Smooth muscle cell (in vitro differentiated cells): Measurements from ENCODE around the gene DNAH7. TPM values are rescaled to one million over a fixed set of nuclear protein-coding genes. Genes with fewer than 3 reads are reported as not detected.

ENCODE experiments used
- DNase-seq: peaks from one replicate; lab custom pipeline; 2025; ENCODE audit not compliant: unreplicated experiment; lab: John Stamatoyannopoulos, UW
- H2AFZ ChIP-seq: fragments of 200-600 bp; sonication (generic); 2 replicates; pipeline ENCODE4 v1.6.0; 2016; ENCODE audit warnings: antibody characterized with exemption, low read depth, mild to moderate bottlenecking
- H3F3A ChIP-seq: fragments of 200-600 bp; sonication (generic); 2 replicates; pipeline ENCODE4 v1.6.0; 2017; ENCODE audit warnings: antibody characterized with exemption, low read depth
- H3K27ac ChIP-seq: fragments of 200-600 bp; sonication (generic); 2 replicates; pipeline ENCODE4 v1.5.1; 2016; ENCODE audit warnings: low read depth, mild to moderate bottlenecking
- H3K27me3 ChIP-seq: fragments of 200-600 bp; sonication (generic); 2 replicates; pipeline ENCODE4 v1.6.1; 2016; ENCODE audit warnings: low read depth, mild to moderate bottlenecking
- H3K36me3 ChIP-seq: fragments of 200-600 bp; sonication (generic); 2 replicates; pipeline ENCODE4 v1.5.1; 2016; ENCODE audit warnings: low read depth
- H3K4me1 ChIP-seq: fragments of 200-600 bp; sonication (generic); 2 replicates; pipeline ENCODE4 v1.5.1; 2016; ENCODE audit warnings: low read depth
- H3K4me2 ChIP-seq: fragments of 200-600 bp; sonication (generic); 2 replicates; pipeline ENCODE4 v1.6.0; 2016; ENCODE audit warnings: mild to moderate bottlenecking
- H3K4me3 ChIP-seq: fragments of 200-600 bp; sonication (generic); 2 replicates; pipeline ENCODE4 v1.5.1; 2016; ENCODE audit warnings: mild to moderate bottlenecking
- H3K79me2 ChIP-seq: fragments of 200-600 bp; sonication (generic); 2 replicates; pipeline ENCODE4 v1.6.0; 2016; ENCODE audit warnings: low read depth, mild to moderate bottlenecking
- H3K9ac ChIP-seq: fragments of 200-600 bp; sonication (generic); 2 replicates; pipeline ENCODE4 v1.6.0; 2016; ENCODE audit warnings: low read depth
- H3K9me3 ChIP-seq: fragments of 200-600 bp; sonication (generic); replicated peaks from 2 replicates; pipeline ENCODE4 v1.5.1; 2016; ENCODE audit warnings: low read depth
- H4K20me1 ChIP-seq: fragments of 200-600 bp; sonication (generic); 2 replicates; pipeline ENCODE4 v1.6.0; 2016; ENCODE audit warnings: low read depth
- WGBS: methylation state at CpG from one replicate; pipeline ENCODE4 v1.1.7; 2016; ENCODE audit warnings: low lambda C conversion rate; 5-methylcytosine and 5-hydroxymethylcytosine counted together
- polyA plus RNA-seq: library from polyadenylated mRNA; unstranded; fragments of >200 nt; fragmentation: Nextera tagmentation; extraction: Ambion mirVana; gene quantifications from 2 replicates; pipeline ENCODE4 v1.2.1, GENCODE V29; 2016
- total RNA-seq: library from RNA; depleted of rRNA; stranded (reverse); fragments of >200 nt; gene quantifications from 2 replicates; pipeline ENCODE4 v1.2.3, GENCODE V29; 2014
- TF ChIP-seq, protein P1 (sequence below): fragments of 200-600 bp; sonication (generic); IDR thresholded peaks from 2 replicates; pipeline ENCODE4 v1.5.1; 2017; ENCODE audit warnings: borderline replicate concordance, mild to moderate bottlenecking, antibody characterized with exemption; ENCODE audit not compliant: insufficient read depth, poor library complexity, severe bottlenecking

Gene DNAH7
- total and polyA plus RNA-seq, 2 experiments from 2014 or later = 0.99 to 1.2 TPM

- Histone ChIP-seq H3K27ac (no peak overlapping the region), H3K27me3 (no peaks in the 10 kb centered on the region), H3K4me1 (no peaks in the 10 kb centered on the region), H3K36me3 (no peaks in the 10 kb centered on the region), H3K9me3 (no peaks in the 10 kb centered on the region), H4K20me1 (no peaks in the 10 kb centered on the region), H3K79me2 (no peaks in the 10 kb centered on the region), H3K9ac (no peak overlapping the region), H2AFZ (no peak overlapping the region), H3K4me3 (no peak overlapping the region), H3K4me2 (no peak overlapping the region), H3F3A (no peaks in the 10 kb centered on the region)
- TF ChIP-seq, protein P1, sequence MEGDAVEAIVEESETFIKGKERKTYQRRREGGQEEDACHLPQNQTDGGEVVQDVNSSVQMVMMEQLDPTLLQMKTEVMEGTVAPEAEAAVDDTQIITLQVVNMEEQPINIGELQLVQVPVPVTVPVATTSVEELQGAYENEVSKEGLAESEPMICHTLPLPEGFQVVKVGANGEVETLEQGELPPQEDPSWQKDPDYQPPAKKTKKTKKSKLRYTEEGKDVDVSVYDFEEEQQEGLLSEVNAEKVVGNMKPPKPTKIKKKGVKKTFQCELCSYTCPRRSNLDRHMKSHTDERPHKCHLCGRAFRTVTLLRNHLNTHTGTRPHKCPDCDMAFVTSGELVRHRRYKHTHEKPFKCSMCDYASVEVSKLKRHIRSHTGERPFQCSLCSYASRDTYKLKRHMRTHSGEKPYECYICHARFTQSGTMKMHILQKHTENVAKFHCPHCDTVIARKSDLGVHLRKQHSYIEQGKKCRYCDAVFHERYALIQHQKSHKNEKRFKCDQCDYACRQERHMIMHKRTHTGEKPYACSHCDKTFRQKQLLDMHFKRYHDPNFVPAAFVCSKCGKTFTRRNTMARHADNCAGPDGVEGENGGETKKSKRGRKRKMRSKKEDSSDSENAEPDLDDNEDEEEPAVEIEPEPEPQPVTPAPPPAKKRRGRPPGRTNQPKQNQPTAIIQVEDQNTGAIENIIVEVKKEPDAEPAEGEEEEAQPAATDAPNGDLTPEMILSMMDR = no peak
- 78% methylated on average over 1 of the region's 1 CpG for WGBS
- no peak for DNase-seq
These were observed 263.2 kb downstream of the DNAH7 start for GRCh38 chr2:195805283-195805976.

GRCh38 chr2:195795879-195796278 lies 272.8 kb downstream of the DNAH7 start:
- no peaks in the 10 kb centered on the region for H3K27me3 ChIP-seq
- no peaks in the 10 kb centered on the region for H3K36me3 ChIP-seq
- DNase-seq = no peak
- H3K9ac ChIP-seq = no peak overlapping the region
- H4K20me1 ChIP-seq = no peaks in the 10 kb centered on the region
- no peak overlapping the region for H2AFZ ChIP-seq
- H3K4me1 ChIP-seq = no peaks in the 10 kb centered on the region
- no peaks in the 10 kb centered on the region for H3K79me2 ChIP-seq
- no peak overlapping the region for H3K4me3 ChIP-seq
- H3K27ac ChIP-seq = no peak overlapping the region
- 88% methylated on average over 1 of the region's 1 CpG for WGBS
- TF ChIP-seq, protein P1 = no peak
- no peaks in the 10 kb centered on the region for H3K9me3 ChIP-seq
- no peaks in the 10 kb centered on the region for H3F3A ChIP-seq
- H3K4me2 ChIP-seq = no peak overlapping the region

DNA sequence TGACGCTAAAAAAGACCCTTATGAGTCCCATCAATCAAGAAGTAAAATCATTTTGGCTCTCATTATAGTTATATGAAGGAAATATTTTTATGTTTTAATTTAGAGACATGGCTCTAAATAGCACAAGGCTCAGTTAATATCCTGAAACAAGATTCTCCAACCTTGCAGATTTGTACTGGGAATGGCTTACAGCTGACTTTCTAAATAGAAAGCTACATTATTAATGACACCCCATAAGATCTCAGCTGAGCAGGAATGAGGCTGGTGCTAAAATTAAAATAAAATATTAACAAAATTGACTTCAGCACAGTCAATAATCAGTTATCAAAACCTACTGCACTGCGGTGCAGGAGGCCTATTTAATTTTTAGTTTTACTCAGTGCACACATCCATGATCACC lies 274.8 kb downstream of the DNAH7 start:
- Histone ChIP-seq H3K4me2 (no peak overlapping the region), H2AFZ (no peak overlapping the region), H3K4me1 (no peaks in the 10 kb centered on the region), H3K27ac (no peak overlapping the region), H3K36me3 (no peaks in the 10 kb centered on the region), H4K20me1 (no peaks in the 10 kb centered on the region), H3K9ac (no peak overlapping the region), H3F3A (no peaks in the 10 kb centered on the region), H3K79me2 (no peaks in the 10 kb centered on the region), H3K9me3 (no peaks in the 10 kb centered on the region), H3K4me3 (no peak overlapping the region), H3K27me3 (no peaks in the 10 kb centered on the region)
- TF ChIP-seq, protein P1 = no peak
- 91% methylated on average over 2 of the region's 2 CpGs for whole genome bisulfite sequencing
- DNase-seq = no peak

- H3K4me2 ChIP-seq = no peak overlapping the region
- H3F3A ChIP-seq = no peaks in the 10 kb centered on the region
- H3K9ac ChIP-seq = no peak overlapping the region
- H3K9me3 ChIP-seq = no peaks in the 10 kb centered on the region
- no peak overlapping the region for H2AFZ ChIP-seq
- no peak overlapping the region for H3K27ac ChIP-seq
- WGBS = 90% methylated on average over 2 of the region's 2 CpGs
- H3K4me1 ChIP-seq = no peaks in the 10 kb centered on the region
- no peaks in the 10 kb centered on the region for H3K79me2 ChIP-seq
- TF ChIP-seq, protein P1 = no peak
- no peak overlapping the region for H3K4me3 ChIP-seq
- H3K27me3 ChIP-seq = no peaks in the 10 kb centered on the region
- H3K36me3 ChIP-seq = no peaks in the 10 kb centered on the region
- DNase-seq = no peak
- H4K20me1 ChIP-seq = no peaks in the 10 kb centered on the region
These were observed 286.5 kb downstream of the DNAH7 start for GRCh38 chr2:195782156-195782555.
